Rectal smooth muscle tissue (tissue), 1 donor: ENCODE results near the gene MRPS12.
"Not testable (repeated sequence)": the region's sequence is repeated elsewhere in the genome, so short reads cannot be mapped to it uniquely, and the experiment has no call there.

Source experiments
- H3K27ac ChIP-seq: one replicate; pipeline ENCODE4 v1.7.0; 2013; ENCODE audit warnings: low read depth, low read length, inconsistent platforms
- H3K27me3 ChIP-seq: one replicate; pipeline ENCODE4 v1.7.0; 2013; ENCODE audit warnings: low read length; ENCODE audit not compliant: control insufficient read depth, insufficient read depth
- H3K36me3 ChIP-seq: one replicate; pipeline ENCODE4 v1.7.0; 2013; ENCODE audit warnings: low read length; ENCODE audit not compliant: control insufficient read depth, insufficient read depth
- H3K4me1 ChIP-seq: one replicate; pipeline ENCODE4 v1.7.0; 2013; ENCODE audit warnings: low read length; ENCODE audit not compliant: control insufficient read depth, insufficient read depth
- H3K4me3 ChIP-seq: one replicate; pipeline ENCODE4 v1.7.0; 2013; ENCODE audit warnings: low read length
- H3K9ac ChIP-seq: one replicate; pipeline ENCODE4 v1.7.0; 2013; ENCODE audit warnings: low read length

Gene MRPS12

GRCh38 chr19:38949580-38950367 lies 19.0 kb downstream of the MRPS12 start:
- Histone ChIP-seq H3K4me3 (peak overlapping the region; percentile 59), H3K9ac (no peak overlapping the region), H3K36me3 (no peaks in the 10 kb centered on the region), H3K27ac (no peak overlapping the region), H3K4me1 (peaks cover 4% of the 10 kb centered on the region), H3K27me3 (no peaks in the 10 kb centered on the region)

- Histone ChIP-seq H3K4me1 (peaks cover 4% of the 10 kb centered on the region), H3K36me3 (no peaks in the 10 kb centered on the region), H3K27ac (no peak overlapping the region), H3K27me3 (no peaks in the 10 kb centered on the region), H3K4me3 (no peak overlapping the region), H3K9ac (no peak overlapping the region)
Observed at GRCh38 chr19:38951187-38951586, 20.4 kb downstream of the MRPS12 start.

- Histone ChIP-seq H3K27me3 (no peaks in the 10 kb centered on the region), H3K27ac (no peak overlapping the region), H3K9ac (no peak overlapping the region), H3K4me1 (peaks cover 4% of the 10 kb centered on the region), H3K36me3 (no peaks in the 10 kb centered on the region), H3K4me3 (no peak overlapping the region)
Observed at GRCh38 chr19:38952395-38953165, 21.8 kb downstream of the MRPS12 start.

GRCh38 chr19:38953677-38954076 lies 22.9 kb downstream of the MRPS12 start:
- Histone ChIP-seq H3K4me1 (peaks cover 4% of the 10 kb centered on the region), H3K4me3 (no peak overlapping the region), H3K9ac (no peak overlapping the region), H3K27ac (no peak overlapping the region), H3K36me3 (no peaks in the 10 kb centered on the region), H3K27me3 (no peaks in the 10 kb centered on the region)

- H3K4me3 ChIP-seq, result no peak overlapping the region
- H3K4me1 ChIP-seq, result no peaks in the 10 kb centered on the region
- H3K9ac ChIP-seq, result no peak overlapping the region
- H3K27ac ChIP-seq, result no peak overlapping the region
- no peaks in the 10 kb centered on the region for H3K36me3 ChIP-seq
- H3K27me3 ChIP-seq, result no peaks in the 10 kb centered on the region
Observed at GRCh38 chr19:38956264-38956663, 25.5 kb downstream of the MRPS12 start.

GRCh38 chr19:38958301-38958700 lies 27.6 kb downstream of the MRPS12 start:
- H3K27ac ChIP-seq, result no peak overlapping the region
- H3K4me1 ChIP-seq, result peaks cover 3% of the 10 kb centered on the region
- no peak overlapping the region for H3K4me3 ChIP-seq
- no peak overlapping the region for H3K9ac ChIP-seq
- no peaks in the 10 kb centered on the region for H3K27me3 ChIP-seq
- H3K36me3 ChIP-seq, result no peaks in the 10 kb centered on the region

- Histone ChIP-seq H3K9ac (no peak overlapping the region), H3K27ac (no peak overlapping the region)
Observed at GRCh38 chr19:38959618-38960017, 28.9 kb downstream of the MRPS12 start.

GRCh38 chr19:38964738-38965137 lies 34.0 kb downstream of the MRPS12 start:
- H3K36me3 ChIP-seq, result no peaks in the 10 kb centered on the region
- no peak overlapping the region for H3K4me3 ChIP-seq
- no peak overlapping the region for H3K27ac ChIP-seq
- H3K4me1 ChIP-seq, result peaks cover 3% of the 10 kb centered on the region
- no peaks in the 10 kb centered on the region for H3K27me3 ChIP-seq
- no peak overlapping the region for H3K9ac ChIP-seq

More at GRCh38 chr19:38959618-38960017, 28.9 kb downstream of the MRPS12 start:
- Histone ChIP-seq H3K4me3 (no peak overlapping the region), H3K27me3 (no peaks in the 10 kb centered on the region), H3K4me1 (peaks cover 3% of the 10 kb centered on the region), H3K36me3 (no peaks in the 10 kb centered on the region)

GRCh38 chr19:38966149-38966548 lies 35.4 kb downstream of the MRPS12 start:
- H3K4me1 ChIP-seq, H3K4me3 ChIP-seq, H3K9ac ChIP-seq, H3K36me3 ChIP-seq, H3K27ac ChIP-seq, H3K27me3 ChIP-seq: not testable (repeated sequence)

- Histone ChIP-seq H3K27ac (no peak overlapping the region), H3K27me3 (no peaks in the 10 kb centered on the region), H3K4me1 (peaks cover 3% of the 10 kb centered on the region), H3K4me3 (no peak overlapping the region), H3K36me3 (no peaks in the 10 kb centered on the region), H3K9ac (no peak overlapping the region)
Observed at GRCh38 chr19:38970664-38971532, 40.2 kb downstream of the MRPS12 start.

- no peak overlapping the region for H3K9ac ChIP-seq
- H3K27me3 ChIP-seq, result peaks cover 3% of the 10 kb centered on the region
- H3K4me3 ChIP-seq, result no peak overlapping the region
- H3K36me3 ChIP-seq, result no peaks in the 10 kb centered on the region
- no peak overlapping the region for H3K27ac ChIP-seq
- H3K4me1 ChIP-seq, result peaks cover 9% of the 10 kb centered on the region
Observed at GRCh38 chr19:38971672-38972071, 40.9 kb downstream of the MRPS12 start.

GRCh38 chr19:38974624-38975213 lies 44.0 kb downstream of the MRPS12 start:
- H3K4me3 ChIP-seq, result peak overlapping the region; percentile 67
- peaks cover 9% of the 10 kb centered on the region for H3K4me1 ChIP-seq
- H3K27ac ChIP-seq, result peak overlapping the region; percentile 89
- peaks cover 3% of the 10 kb centered on the region for H3K27me3 ChIP-seq
- H3K9ac ChIP-seq, result no peak overlapping the region
- no peaks in the 10 kb centered on the region for H3K36me3 ChIP-seq
